Transverse colon (tissue), 4 donors: ENCODE data around the gene STRIT1. TPM values are rescaled to one million over a fixed set of nuclear protein-coding genes. Genes with fewer than 3 reads are reported as not detected.

ENCODE experiments used
- DNase-seq: peaks from one replicate; pipeline ENCODE4 v3.0.0-alpha.2; 2019
- H3K27ac ChIP-seq, 4 donors: fragments of 200-600 bp; sonication (generic); 2 replicates each; pipeline ENCODE4 v1.5.1; 2016 to 2018; ENCODE audit warnings: inconsistent platforms in 4 of 4
- H3K27me3 ChIP-seq: fragments of 200-600 bp; sonication (generic); 2 replicates; pipeline ENCODE4 v1.5.1; 2017; ENCODE audit warnings: inconsistent platforms
- H3K36me3 ChIP-seq, 4 donors: fragments of 200-600 bp; sonication (generic); 2 replicates each; pipeline ENCODE4 v1.5.1; 2017 to 2019; ENCODE audit warnings: inconsistent platforms in 4 of 4
- H3K4me1 ChIP-seq, 4 donors: fragments of 200-600 bp; sonication (generic); 2 replicates each; pipeline ENCODE4 v1.5.1; 2017 to 2020; ENCODE audit warnings: inconsistent platforms in 4 of 4
- H3K4me3 ChIP-seq, 4 donors: fragments of 200-600 bp; sonication (generic); 1 replicate in 1 of 4; 2 replicates in 3 of 4; pipeline versions ENCODE4 v1.5.1 to v1.6.1; 2017 to 2019; ENCODE audit warnings: inconsistent platforms in 4 of 4
- H3K9me3 ChIP-seq, 2 donors: fragments of 200-600 bp; sonication (generic); 2 replicates each; pipeline ENCODE4 v1.5.1; 2017 to 2019; ENCODE audit warnings: inconsistent platforms in 2 of 2
- CTCF ChIP-seq, 5 experiments: fragments of 200-600 bp in 3 of 5; fragments of 450-650 bp in 2 of 5; sonication (generic) in 3 of 5; IDR thresholded peaks; 1 replicate in 2 of 5; 2 replicates in 3 of 5; pipeline ENCODE4 v1.5.1; 2016 to 2017; ENCODE audit warnings: antibody characterized with exemption in 5 of 5, inconsistent platforms in 3 of 5, mild to moderate bottlenecking in 2 of 5, moderate library complexity in 1 of 5
- EP300 ChIP-seq: sonication (generic); formaldehyde crosslinking; IDR thresholded peaks from one replicate; pipeline ENCODE4 v1.6.1; 2017; ENCODE audit warnings: antibody characterized with exemption, low read depth
- POLR2A ChIP-seq: fragments of 450-650 bp; IDR thresholded peaks from one replicate; pipeline ENCODE4 v1.6.1; 2016; ENCODE audit warnings: antibody characterized with exemption, mild to moderate bottlenecking, moderate library complexity
- POLR2AphosphoS5 ChIP-seq, 3 donors: sonication (generic); formaldehyde crosslinking; IDR thresholded peaks; one replicate each; pipeline ENCODE4 v1.6.1; 2016; ENCODE audit warnings: antibody characterized with exemption in 3 of 3
- WGBS, 2 donors: methylation state at CpG; one replicate each; pipeline ENCODE4 v1.1.5; 2018; ENCODE audit warnings: low coverage in 1 of 2; 5-methylcytosine and 5-hydroxymethylcytosine counted together
- in situ Hi-C, 4 donors: fragments of 200-750 bp; cut with MboI; loops; one replicate each; pipeline versions ENCODE4 v1.15.0 to v1.15.1; 2017; ENCODE audit warnings: low sequenced_read_pairs in 3 of 4, low pct_ligation_motif_present in 1 of 4, low pct_unique_long_range_greater_than_20kb in 1 of 4
- intact Hi-C: fragments of 100-400 bp; cut with DNase I; formaldehyde crosslinking; loops from one replicate; pipeline ENCODE4 v1.15.1; 2023; ENCODE audit warnings: low total_unique reads
- total RNA-seq, 4 donors: library from RNA; depleted of rRNA; stranded (reverse); fragments of >200 nt; gene quantifications; one replicate each; pipeline ENCODE4 v1.1.0, GENCODE V29; 2016

The STRIT1 gene
- total RNA-seq, 4 donors from 2014 or later: 2.5 TPM; not detected in 3

- Histone ChIP-seq H3K36me3 (no peaks in the 10 kb centered on the region), H3K27ac (no peak overlapping the region), H3K27me3 (no peaks in the 10 kb centered on the region), H3K4me3 (no peak overlapping the region), H3K9me3 (no peaks in the 10 kb centered on the region), H3K4me1 (no peaks in the 10 kb centered on the region)
- TF ChIP-seq POLR2AphosphoS5 (IDR thresholded peaks at IDR 0.05): no peak
- TF ChIP-seq CTCF (IDR thresholded peaks at IDR 0.05): no peak
- TF ChIP-seq POLR2A: no peak
- no peak for TF ChIP-seq EP300
- 70 to 88% methylated on average over 1 to 4 of the region's 4 CpGs for WGBS, 2 donors
- intact Hi-C loops (no loop called here), in situ Hi-C loops (loop anchor here in 2 of 4 donors (10.0 kb wide), 1 partner anchor 572 kb away; no protein-coding TSS in a partner anchor)
- no peak for DNase-seq
These were observed 33.4 kb upstream of the STRIT1 start for GRCh38 chr3:155326901-155327300.

- in situ Hi-C loops: loop anchor here in 2 of 4 donors (10.0 kb wide), 1 partner anchor 571 kb away; no protein-coding TSS in a partner anchor
- intact Hi-C loops: no loop called here
These were observed 32.8 kb upstream of the STRIT1 start for GRCh38 chr3:155326244-155326643.

GRCh38 chr3:155325263-155325835 is 31.9 kb upstream of the STRIT1 start:
- WGBS, 2 donors: 53 to 73% methylated on average over 6 to 10 of the region's 10 CpGs
- Histone ChIP-seq H3K27me3 (no peaks in the 10 kb centered on the region), H3K9me3 (no peaks in the 10 kb centered on the region), H3K27ac (no peak overlapping the region), H3K4me1 (no peaks in the 10 kb centered on the region), H3K4me3 (no peak overlapping the region), H3K36me3 (no peaks in the 10 kb centered on the region)
- intact Hi-C loops (no loop called here), in situ Hi-C loops (loop anchor here in 2 of 4 donors (10.0 kb wide), 1 partner anchor 571 kb away; no protein-coding TSS in a partner anchor)
- DNase-seq: no peak
- TF ChIP-seq POLR2AphosphoS5 (IDR thresholded peaks at IDR 0.05) (no peak), POLR2A (no peak), EP300 (no peak), CTCF (IDR thresholded peaks at IDR 0.05) (no peak)

More at GRCh38 chr3:155326244-155326643, 32.8 kb upstream of the STRIT1 start:
- no peak overlapping the region for H3K27ac ChIP-seq
- TF ChIP-seq POLR2A (no peak), CTCF (IDR thresholded peaks at IDR 0.05) (no peak), EP300 (no peak), POLR2AphosphoS5 (IDR thresholded peaks at IDR 0.05) (no peak)
- WGBS, 2 donors: 82% methylated on average over 4 to 5 of the region's 5 CpGs
- H3K27me3 ChIP-seq: no peaks in the 10 kb centered on the region
- H3K4me1 ChIP-seq: no peaks in the 10 kb centered on the region
- H3K9me3 ChIP-seq: no peaks in the 10 kb centered on the region
- DNase-seq: no peak
- H3K36me3 ChIP-seq: no peaks in the 10 kb centered on the region
- no peak overlapping the region for H3K4me3 ChIP-seq

- Histone ChIP-seq H3K9me3 (no peaks in the 10 kb centered on the region), H3K36me3 (no peaks in the 10 kb centered on the region), H3K4me1 (no peaks in the 10 kb centered on the region), H3K27me3 (no peaks in the 10 kb centered on the region), H3K4me3 (no peak overlapping the region), H3K27ac (no peak overlapping the region)
- in situ Hi-C loops (loop anchor here (10.0 to 25.0 kb wide), 3 partner anchors 361 to 568 kb away; no protein-coding TSS in a partner anchor), intact Hi-C loops (no loop called here)
- TF ChIP-seq CTCF (IDR thresholded peaks at IDR 0.05) (peak; percentile 42 to 64 (median 57)), EP300 (no peak)
- peak; percentile 10 for DNase-seq
- WGBS, 2 donors: 13 to 20% methylated on average over 3 of the region's 3 CpGs
These were observed 29.7 kb upstream of the STRIT1 start for GRCh38 chr3:155323063-155323666.
